Nephron progenitor cell (in vitro differentiated cells): ENCODE measurements around the gene COL12A1.

Source experiments
- DNase-seq: peaks from one replicate; pipeline ENCODE4 v3.0.0; 2021
- H3K27ac Mint-ChIP-seq: 2 replicates; pipeline ENCODE4 v1.8.0; 2021; ENCODE audit warnings: mild to moderate bottlenecking, moderate library complexity, mixed read lengths
- H3K27me3 Mint-ChIP-seq: 2 replicates; pipeline ENCODE4 v1.8.0; 2021; ENCODE audit warnings: mild to moderate bottlenecking, low read depth, mixed read lengths; ENCODE audit not compliant: poor library complexity
- H3K36me3 Mint-ChIP-seq: 2 replicates; pipeline ENCODE4 v1.8.0; 2021; ENCODE audit warnings: low read depth, mixed read lengths
- H3K4me1 Mint-ChIP-seq: 2 replicates; pipeline ENCODE4 v1.8.0; 2021; ENCODE audit warnings: mixed read lengths
- H3K4me3 Mint-ChIP-seq: 2 replicates; pipeline ENCODE4 v1.8.0; 2021; ENCODE audit warnings: mild to moderate bottlenecking, moderate library complexity, mixed read lengths
- H3K9me3 Mint-ChIP-seq: 2 replicates; pipeline ENCODE4 v1.8.0; 2021; ENCODE audit warnings: mild to moderate bottlenecking, moderate library complexity, mixed read lengths
- CTCF ChIP-seq: fragments of 200-600 bp; sonication (generic); IDR thresholded peaks from 2 replicates; pipeline ENCODE4 v1.5.0; 2021; ENCODE audit warnings: antibody characterized with exemption

COL12A1 gene

GRCh38 chr6:75081047-75081446, 124.8 kb downstream of the COL12A1 start:
- no peak overlapping the region for H3K4me3 Mint-ChIP-seq
- no peak overlapping the region for H3K27ac Mint-ChIP-seq
- H3K27me3 Mint-ChIP-seq, result peaks cover 25% of the 10 kb centered on the region
- H3K4me1 Mint-ChIP-seq, result peaks cover 13% of the 10 kb centered on the region
- no peak for TF ChIP-seq CTCF
- no peaks in the 10 kb centered on the region for H3K36me3 Mint-ChIP-seq
- no peak for DNase-seq
- H3K9me3 Mint-ChIP-seq, result no peaks in the 10 kb centered on the region

GRCh38 chr6:75079589-75079988, 126.3 kb downstream of the COL12A1 start:
- Mint-ChIP-seq H3K27ac (no peak overlapping the region), H3K9me3 (no peaks in the 10 kb centered on the region), H3K4me3 (no peak overlapping the region), H3K4me1 (peaks cover 4% of the 10 kb centered on the region), H3K27me3 (peaks cover 12% of the 10 kb centered on the region), H3K36me3 (no peaks in the 10 kb centered on the region)
- DNase-seq, result no peak
- no peak for TF ChIP-seq CTCF

GRCh38 chr6:75077701-75078100, 128.2 kb downstream of the COL12A1 start:
- no peak for DNase-seq
- no peaks in the 10 kb centered on the region for H3K36me3 Mint-ChIP-seq
- no peaks in the 10 kb centered on the region for H3K4me1 Mint-ChIP-seq
- no peaks in the 10 kb centered on the region for H3K9me3 Mint-ChIP-seq
- H3K4me3 Mint-ChIP-seq, result no peak overlapping the region
- TF ChIP-seq CTCF, result no peak
- no peaks in the 10 kb centered on the region for H3K27me3 Mint-ChIP-seq
- H3K27ac Mint-ChIP-seq, result no peak overlapping the region

GRCh38 chr6:75076009-75076408, 129.8 kb downstream of the COL12A1 start:
- H3K27me3 Mint-ChIP-seq, result no peaks in the 10 kb centered on the region

GRCh38 chr6:75070244-75070643, 135.6 kb downstream of the COL12A1 start:
- H3K9me3 Mint-ChIP-seq, result peaks cover 23% of the 10 kb centered on the region
- H3K4me3 Mint-ChIP-seq, result no peak overlapping the region
- TF ChIP-seq CTCF, result no peak
- H3K27ac Mint-ChIP-seq, result no peak overlapping the region
- H3K36me3 Mint-ChIP-seq, result no peaks in the 10 kb centered on the region
- DNase-seq, result no peak
- no peaks in the 10 kb centered on the region for H3K27me3 Mint-ChIP-seq
- peaks cover 5% of the 10 kb centered on the region for H3K4me1 Mint-ChIP-seq

More at GRCh38 chr6:75076009-75076408, 129.8 kb downstream of the COL12A1 start:
- TF ChIP-seq CTCF, result no peak
- no peak for DNase-seq
- H3K4me1 Mint-ChIP-seq, result no peaks in the 10 kb centered on the region
- no peak overlapping the region for H3K4me3 Mint-ChIP-seq
- no peaks in the 10 kb centered on the region for H3K36me3 Mint-ChIP-seq
- H3K27ac Mint-ChIP-seq, result no peak overlapping the region
- H3K9me3 Mint-ChIP-seq, result peaks cover 4% of the 10 kb centered on the region

GRCh38 chr6:75065523-75065922, 140.3 kb downstream of the COL12A1 start:
- Mint-ChIP-seq H3K27ac (no peak overlapping the region), H3K4me1 (peaks cover 10% of the 10 kb centered on the region), H3K27me3 (no peaks in the 10 kb centered on the region), H3K9me3 (peaks cover 15% of the 10 kb centered on the region), H3K4me3 (no peak overlapping the region), H3K36me3 (no peaks in the 10 kb centered on the region)
- no peak for TF ChIP-seq CTCF
- DNase-seq, result peak; percentile 15
